ENCODE measurements around the gene MEGF11. TPM values are rescaled to one million over a fixed set of nuclear protein-coding genes. Genes with fewer than 3 reads are reported as not detected.

MEGF11 gene
- total RNA-seq, 2 experiments from 2014 or later = 3.3 to 6.8 TPM

DNA sequence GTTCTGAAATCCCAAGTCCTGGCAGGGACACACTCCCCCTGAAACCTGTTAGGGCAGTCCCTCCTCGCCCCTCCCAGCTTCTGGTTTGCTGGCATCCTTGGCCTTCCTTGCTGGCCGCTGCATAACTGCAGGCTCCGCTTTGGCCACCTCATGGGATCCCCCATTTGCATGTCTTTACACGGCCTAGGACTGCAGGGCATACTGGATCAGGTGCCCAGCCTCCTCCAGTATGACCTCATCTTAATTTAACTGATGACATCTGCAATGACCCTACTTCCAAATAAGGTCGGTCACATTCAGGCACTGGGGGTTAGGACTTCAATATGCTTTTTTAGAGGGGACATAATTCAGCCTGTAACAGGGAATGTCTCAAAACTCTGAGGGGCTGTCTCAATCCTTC, 210.9 kb downstream of the MEGF11 start:
- ChIA-PET CTCF (ENCODE audit: unreplicated experiment) (no interaction called here), POLR2A (no interaction called here)
- DNase-seq (ENCODE audit: low spot score) = no peak
- Histone ChIP-seq H2AFZ (ENCODE audit: low read length) (no peak overlapping the region), H3K9me2 (ENCODE audit: insufficient read depth, low read length) (no peaks in the 10 kb centered on the region), H3K36me3 (ENCODE audit: insufficient read depth, low read length) (no peaks in the 10 kb centered on the region), H4K20me1 (ENCODE audit: insufficient read depth, low read length) (no peaks in the 10 kb centered on the region), H3K79me2 (ENCODE audit: insufficient read depth, low read depth, low read length) (no peaks in the 10 kb centered on the region), H3K4me2 (ENCODE audit: low read length) (no peak overlapping the region), H3K4me1 (ENCODE audit: insufficient read depth, low read length, poor library complexity, severe bottlenecking) (no peaks in the 10 kb centered on the region), H3K9me3 (ENCODE audit: low read length) (no peaks in the 10 kb centered on the region), H3K4me3 (ENCODE audit: low read depth, low read length, poor library complexity, severe bottlenecking) (no peak overlapping the region), H3K27ac (ENCODE audit: low read depth, low read length, poor library complexity, severe bottlenecking) (no peak overlapping the region)
- no peak for TF ChIP-seq EZH2phosphoT487 (IDR thresholded peaks at IDR 0.05; ENCODE audit: borderline replicate concordance, low read depth, low read length)
- TF ChIP-seq, protein P1, sequence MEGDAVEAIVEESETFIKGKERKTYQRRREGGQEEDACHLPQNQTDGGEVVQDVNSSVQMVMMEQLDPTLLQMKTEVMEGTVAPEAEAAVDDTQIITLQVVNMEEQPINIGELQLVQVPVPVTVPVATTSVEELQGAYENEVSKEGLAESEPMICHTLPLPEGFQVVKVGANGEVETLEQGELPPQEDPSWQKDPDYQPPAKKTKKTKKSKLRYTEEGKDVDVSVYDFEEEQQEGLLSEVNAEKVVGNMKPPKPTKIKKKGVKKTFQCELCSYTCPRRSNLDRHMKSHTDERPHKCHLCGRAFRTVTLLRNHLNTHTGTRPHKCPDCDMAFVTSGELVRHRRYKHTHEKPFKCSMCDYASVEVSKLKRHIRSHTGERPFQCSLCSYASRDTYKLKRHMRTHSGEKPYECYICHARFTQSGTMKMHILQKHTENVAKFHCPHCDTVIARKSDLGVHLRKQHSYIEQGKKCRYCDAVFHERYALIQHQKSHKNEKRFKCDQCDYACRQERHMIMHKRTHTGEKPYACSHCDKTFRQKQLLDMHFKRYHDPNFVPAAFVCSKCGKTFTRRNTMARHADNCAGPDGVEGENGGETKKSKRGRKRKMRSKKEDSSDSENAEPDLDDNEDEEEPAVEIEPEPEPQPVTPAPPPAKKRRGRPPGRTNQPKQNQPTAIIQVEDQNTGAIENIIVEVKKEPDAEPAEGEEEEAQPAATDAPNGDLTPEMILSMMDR (conservative IDR thresholded peaks at IDR 0.05; ENCODE audit: low read length) = no peak
- no TSS peak for BruUV-seq (replicated peaks)
- intact Hi-C loops (cut with micrococcal nuclease; ENCODE audit: unreplicated experiment) = no loop called here

DNA sequence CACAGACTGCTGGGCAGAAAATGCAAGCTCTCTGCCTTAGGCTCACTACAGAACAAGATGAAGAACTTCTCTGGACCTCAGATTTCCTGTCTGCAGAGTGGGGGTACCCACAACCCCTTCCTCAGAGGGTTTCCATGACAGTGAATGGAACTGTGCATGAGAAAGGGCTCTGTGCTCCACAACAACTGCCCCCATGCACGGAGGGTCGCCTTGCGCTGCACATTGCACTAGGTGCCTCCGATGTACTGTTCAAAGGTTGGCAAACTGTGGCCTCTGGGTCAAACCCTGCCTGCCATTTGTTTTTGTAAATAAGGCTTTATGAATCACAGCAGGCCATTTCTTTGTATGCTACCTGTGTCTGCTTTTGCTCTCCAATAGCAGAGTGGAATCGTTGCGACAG, 212.3 kb downstream of the MEGF11 start:
- H2AFZ ChIP-seq (ENCODE audit: low read length) = no peak overlapping the region
- H4K20me1 ChIP-seq (ENCODE audit: insufficient read depth, low read length) = no peaks in the 10 kb centered on the region
- no TSS peak for BruUV-seq (replicated peaks)
- no peak overlapping the region for H3K27ac ChIP-seq (ENCODE audit: low read depth, low read length, poor library complexity, severe bottlenecking)
- no peak overlapping the region for H3K4me2 ChIP-seq (ENCODE audit: low read length)
- no peak for DNase-seq (ENCODE audit: low spot score)
- no peaks in the 10 kb centered on the region for H3K36me3 ChIP-seq (ENCODE audit: insufficient read depth, low read length)
- H3K79me2 ChIP-seq (ENCODE audit: insufficient read depth, low read depth, low read length) = no peaks in the 10 kb centered on the region
- H3K9me2 ChIP-seq (ENCODE audit: insufficient read depth, low read length) = no peaks in the 10 kb centered on the region
- H3K4me1 ChIP-seq (ENCODE audit: insufficient read depth, low read length, poor library complexity, severe bottlenecking) = no peaks in the 10 kb centered on the region
- H3K9me3 ChIP-seq (ENCODE audit: low read length) = no peaks in the 10 kb centered on the region
- intact Hi-C loops (cut with micrococcal nuclease; ENCODE audit: unreplicated experiment) = no loop called here
- POLR2A ChIA-PET = interaction anchor here (0.7 kb wide), 1 partner anchor 75 kb away, joined by 3 read pairs; no protein-coding TSS in a partner anchor
- CTCF ChIA-PET (ENCODE audit: unreplicated experiment) = no interaction called here
- no peak overlapping the region for H3K4me3 ChIP-seq (ENCODE audit: low read depth, low read length, poor library complexity, severe bottlenecking)
- TF ChIP-seq EZH2phosphoT487 (IDR thresholded peaks at IDR 0.05; ENCODE audit: borderline replicate concordance, low read depth, low read length) = no peak

DNA sequence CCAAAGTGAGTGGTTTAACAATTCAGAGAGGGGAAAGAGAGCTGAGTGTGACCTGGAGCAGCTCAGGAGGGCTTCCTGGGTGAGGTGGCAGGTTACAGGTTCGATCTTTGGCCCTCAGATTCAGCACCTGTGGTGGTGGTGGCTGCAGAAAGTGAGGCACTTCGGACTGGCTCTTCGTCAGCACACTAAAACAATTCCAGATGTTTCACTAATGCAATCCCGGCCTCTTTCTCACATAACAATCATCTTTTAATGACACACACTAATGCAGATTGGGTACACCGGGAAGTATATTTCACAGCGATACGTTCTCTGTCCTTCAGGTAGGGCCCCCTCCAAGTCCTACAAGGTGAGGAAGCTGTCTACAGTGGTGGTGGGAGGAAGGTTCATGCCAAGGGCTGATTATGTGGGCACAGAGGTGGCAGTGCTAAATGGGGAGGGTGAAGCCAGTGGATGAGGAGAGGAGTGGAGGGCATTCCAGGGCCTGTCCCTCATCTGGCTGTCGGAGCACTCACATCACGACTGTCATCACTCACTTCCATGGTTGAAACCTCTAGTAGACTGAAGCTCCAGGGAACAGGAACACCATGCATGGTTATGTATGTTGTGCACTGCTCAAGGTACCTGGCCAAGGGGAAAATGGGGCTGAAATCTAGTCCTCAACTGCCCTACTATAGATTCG, 213.2 kb downstream of the MEGF11 start:
- Histone ChIP-seq H3K4me1 (ENCODE audit: insufficient read depth, low read length, poor library complexity, severe bottlenecking) (no peaks in the 10 kb centered on the region), H3K79me2 (ENCODE audit: insufficient read depth, low read depth, low read length) (no peaks in the 10 kb centered on the region), H4K20me1 (ENCODE audit: insufficient read depth, low read length) (no peaks in the 10 kb centered on the region), H3K36me3 (ENCODE audit: insufficient read depth, low read length) (no peaks in the 10 kb centered on the region), H3K4me3 (ENCODE audit: low read depth, low read length, poor library complexity, severe bottlenecking) (no peak overlapping the region), H3K9me2 (ENCODE audit: insufficient read depth, low read length) (no peaks in the 10 kb centered on the region), H3K9me3 (ENCODE audit: low read length) (no peaks in the 10 kb centered on the region), H2AFZ (ENCODE audit: low read length) (no peak overlapping the region), H3K4me2 (ENCODE audit: low read length) (no peak overlapping the region), H3K27ac (ENCODE audit: low read depth, low read length, poor library complexity, severe bottlenecking) (no peak overlapping the region)
- POLR2A ChIA-PET = interaction anchor here (0.7 kb wide), 1 partner anchor 74 kb away, joined by 3 read pairs; no protein-coding TSS in a partner anchor
- no TSS peak for BruUV-seq (replicated peaks)
- TF ChIP-seq, protein P1 (conservative IDR thresholded peaks at IDR 0.05; ENCODE audit: low read length) = no peak
- no peak for TF ChIP-seq EZH2phosphoT487 (IDR thresholded peaks at IDR 0.05; ENCODE audit: borderline replicate concordance, low read depth, low read length)
- CTCF ChIA-PET (ENCODE audit: unreplicated experiment) = no interaction called here
- intact Hi-C loops (cut with micrococcal nuclease; ENCODE audit: unreplicated experiment) = no loop called here
- no peak for DNase-seq (ENCODE audit: low spot score)
